OCI-LY1 (cell line): ENCODE data around the gene ARL6.

Experiments
- CTCF ChIP-seq: fragments of 200-600 bp; sonication (generic), shearing (Covaris generic); IDR thresholded peaks from 2 replicates; pipeline ENCODE4 v1.5.1; 2017; ENCODE audit warnings: mild to moderate bottlenecking, antibody characterized with exemption, low read length, moderate library complexity, mixed read lengths
- EZH2 ChIP-seq: fragments of 200-600 bp; sonication (generic), shearing (Covaris generic); IDR thresholded peaks from 2 replicates; pipeline ENCODE4 v1.8.0; 2017; ENCODE audit warnings: borderline replicate concordance, mixed run types, mild to moderate bottlenecking, antibody characterized with exemption, low read length, moderate library complexity, mixed read lengths

- no peak for TF ChIP-seq CTCF
- no peak for TF ChIP-seq EZH2
Observed at GRCh38 chr3:97810779-97811390, 46.3 kb downstream of the ARL6 start.
